ENCODE measurements around the gene DSCAML1.
"Not testable (repeated sequence)": the region's sequence is repeated elsewhere in the genome, so short reads cannot be mapped to it uniquely, and the experiment has no call there.

The DSCAML1 gene

DNA sequence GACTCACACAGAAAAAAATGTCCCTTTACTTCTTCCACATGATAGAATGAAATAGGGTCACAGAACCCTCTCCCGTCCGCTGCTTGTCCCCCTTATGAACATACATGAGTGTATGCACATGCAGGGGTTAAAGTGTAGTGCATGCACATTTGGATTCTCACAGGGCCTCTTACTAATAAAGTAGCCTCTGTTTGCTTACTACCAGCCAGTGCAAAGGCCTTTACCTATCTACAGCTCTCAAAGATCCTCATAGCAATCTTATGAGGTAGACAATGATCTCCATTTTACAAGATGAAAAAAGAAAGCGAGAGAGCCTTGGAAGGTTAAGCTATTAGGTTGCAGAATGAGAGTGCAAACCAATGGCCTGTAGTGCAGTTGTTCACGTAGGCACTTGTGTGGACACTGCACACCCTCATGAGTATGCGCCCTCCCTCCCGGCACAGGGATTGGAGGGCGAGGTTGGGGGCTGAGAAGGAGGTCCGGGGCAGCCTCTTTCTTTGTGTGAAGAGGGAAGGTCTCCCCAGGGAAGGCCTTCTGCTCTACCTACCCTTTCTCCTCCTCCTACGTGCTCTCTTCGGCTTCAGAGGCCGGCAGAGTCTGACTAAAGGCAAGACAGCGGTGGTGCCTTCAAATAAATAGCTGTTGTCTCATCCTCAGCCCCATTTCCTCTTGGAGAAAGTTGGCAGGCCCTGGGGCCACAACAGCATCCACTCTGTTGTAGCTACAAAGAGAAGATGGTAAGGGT lies 378.1 kb downstream of the DSCAML1 start:
- no peak for DNase-seq

DNA sequence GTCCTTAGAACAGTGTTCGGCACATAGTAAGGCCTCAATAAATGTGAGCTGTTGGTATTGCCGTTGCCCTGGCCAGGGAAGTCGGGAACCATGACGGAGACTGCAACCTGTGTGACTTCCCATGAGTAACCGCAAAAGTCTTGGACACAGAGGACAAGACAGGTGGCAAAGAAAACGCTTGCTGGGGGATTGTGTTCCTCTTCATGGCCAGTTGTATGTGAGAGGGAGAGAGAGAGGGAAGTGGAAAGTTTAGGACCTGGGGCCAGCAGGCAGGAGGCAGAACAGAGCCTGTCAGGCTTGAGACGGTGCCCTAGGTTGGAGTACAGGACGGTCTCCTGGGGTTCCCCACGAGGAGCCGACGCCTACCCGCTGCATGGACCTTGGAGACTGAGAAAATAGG lies 379.2 kb downstream of the DSCAML1 start:
- no peak for DNase-seq

DNA sequence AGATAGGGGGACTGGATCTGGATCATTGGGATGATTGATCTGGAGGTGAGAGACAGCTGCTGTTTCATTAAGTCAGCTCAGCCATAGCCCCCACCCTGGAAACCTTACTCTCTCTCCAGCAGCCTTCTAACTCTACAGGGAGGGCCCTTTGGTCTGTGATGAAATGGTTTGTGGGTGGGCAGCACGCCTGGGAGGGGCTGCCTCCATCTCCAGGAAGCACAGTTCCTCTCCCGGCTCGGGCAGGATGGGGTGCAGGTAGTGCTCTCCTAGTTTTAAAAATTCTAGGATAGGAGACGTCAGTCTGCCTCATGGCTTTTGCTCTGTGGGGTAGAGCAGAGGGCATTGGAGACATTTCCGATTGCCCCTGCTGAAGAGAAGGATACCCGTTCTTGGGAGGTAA lies 379.7 kb downstream of the DSCAML1 start:
- DNase-seq, result no peak

DNA sequence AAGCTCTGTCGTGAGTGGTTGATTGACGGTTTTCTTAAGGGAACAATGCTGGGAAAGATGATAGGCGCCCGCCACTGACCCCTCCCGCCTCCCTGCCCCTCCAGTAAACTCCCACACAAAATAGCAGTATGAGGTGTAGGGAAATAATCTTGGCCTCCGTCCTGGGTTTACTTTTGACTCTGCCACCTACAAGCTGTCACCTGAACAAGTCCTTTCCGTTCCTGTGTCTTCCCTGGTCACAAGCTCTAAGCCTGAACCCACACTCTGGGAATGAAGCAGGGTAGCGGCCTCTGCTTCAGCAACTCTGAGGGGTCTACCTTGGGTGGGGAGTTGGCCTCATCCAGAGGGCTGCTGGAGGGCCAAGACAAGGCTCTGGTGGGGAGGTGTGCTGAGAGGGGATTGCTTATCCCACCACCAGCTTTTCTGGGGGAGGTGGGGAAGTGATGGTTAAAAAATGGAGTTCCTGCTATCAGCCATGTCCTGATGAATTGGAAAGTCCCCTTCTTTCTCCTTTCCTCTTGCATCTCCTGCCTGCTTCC lies 381.6 kb downstream of the DSCAML1 start:
- no peak for DNase-seq

DNA sequence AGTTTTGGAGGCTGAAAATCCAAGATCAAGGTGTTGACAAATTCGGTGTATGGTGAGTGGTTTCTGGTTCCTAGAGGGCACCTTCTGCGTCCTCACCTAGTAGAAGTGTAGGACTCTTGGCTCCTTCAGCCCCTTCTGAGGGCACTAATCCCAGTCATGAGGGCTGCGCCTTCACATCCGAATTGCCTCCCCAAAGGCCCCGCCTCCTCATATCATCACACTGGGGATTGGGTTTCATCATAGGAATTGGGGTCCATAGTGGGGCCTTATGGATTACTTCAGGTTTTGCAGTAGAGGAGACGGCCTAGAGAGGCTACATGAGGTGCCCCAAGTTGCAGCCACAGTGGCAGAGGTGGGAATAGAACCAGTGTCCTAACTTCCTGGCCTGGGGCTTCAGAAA lies 382.3 kb downstream of the DSCAML1 start:
- no peak for DNase-seq

DNA sequence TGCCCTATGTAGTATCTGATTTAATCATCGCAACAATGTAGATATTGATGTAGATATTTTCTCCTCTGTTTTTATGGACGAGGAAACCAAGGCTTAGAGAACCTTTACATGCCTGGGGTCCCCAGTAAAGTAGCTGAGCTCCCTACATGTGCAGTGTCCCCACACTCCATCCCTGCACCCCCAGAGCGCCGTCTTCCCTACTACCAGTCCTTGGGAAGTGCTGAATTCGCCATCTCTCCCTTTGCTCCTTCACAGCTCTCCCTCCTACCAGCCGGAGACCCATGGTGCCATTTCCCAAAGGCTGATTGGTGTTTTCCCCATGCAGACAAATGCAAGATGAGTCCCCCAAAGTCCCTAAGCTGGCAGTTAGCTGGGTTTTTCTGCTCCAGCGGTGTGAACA lies 383.4 kb downstream of the DSCAML1 start:
- no peak for DNase-seq

DNA sequence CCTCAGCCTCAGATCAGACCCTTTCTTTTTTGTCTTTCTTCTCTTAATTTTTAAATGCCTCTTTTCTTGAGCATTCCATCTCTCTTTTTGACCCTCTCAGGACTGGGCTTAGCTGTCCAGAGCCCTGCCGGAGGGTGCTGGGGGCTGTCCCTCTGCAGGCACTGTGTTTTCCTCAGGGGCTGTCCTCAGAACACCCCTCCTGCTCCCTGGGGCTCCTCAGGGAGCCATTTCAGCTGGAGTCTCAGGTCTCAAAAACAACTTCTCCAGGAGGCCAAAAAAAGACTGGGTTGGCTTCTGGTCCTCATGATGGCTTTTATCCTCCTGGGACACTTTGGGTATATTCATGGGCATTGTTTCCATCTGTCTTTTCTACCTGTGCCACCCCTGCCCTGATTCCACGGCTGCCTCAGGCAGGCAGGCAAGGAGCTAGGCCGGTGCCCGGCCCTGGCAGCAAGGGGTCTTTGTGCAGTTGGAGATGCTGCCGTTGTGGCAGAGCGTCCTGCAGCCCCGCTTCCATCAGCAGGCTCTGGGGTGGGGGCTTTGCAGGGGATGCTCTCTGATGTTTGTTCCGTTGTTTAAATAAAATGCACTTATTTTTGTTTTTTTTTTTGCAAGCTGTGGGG lies 384.3 kb downstream of the DSCAML1 start:
- no peak for DNase-seq

- DNase-seq, result no peak
These were observed 384.8 kb downstream of the DSCAML1 start for GRCh38 chr11:117412176-117412575.

GRCh38 chr11:117411736-117412135 lies 385.3 kb downstream of the DSCAML1 start:
- no peak for DNase-seq

GRCh38 chr11:117410861-117411710 lies 385.9 kb downstream of the DSCAML1 start:
- DNase-seq, result no peak

GRCh38 chr11:117410238-117410637 lies 386.8 kb downstream of the DSCAML1 start:
- DNase-seq, result no peak

DNA sequence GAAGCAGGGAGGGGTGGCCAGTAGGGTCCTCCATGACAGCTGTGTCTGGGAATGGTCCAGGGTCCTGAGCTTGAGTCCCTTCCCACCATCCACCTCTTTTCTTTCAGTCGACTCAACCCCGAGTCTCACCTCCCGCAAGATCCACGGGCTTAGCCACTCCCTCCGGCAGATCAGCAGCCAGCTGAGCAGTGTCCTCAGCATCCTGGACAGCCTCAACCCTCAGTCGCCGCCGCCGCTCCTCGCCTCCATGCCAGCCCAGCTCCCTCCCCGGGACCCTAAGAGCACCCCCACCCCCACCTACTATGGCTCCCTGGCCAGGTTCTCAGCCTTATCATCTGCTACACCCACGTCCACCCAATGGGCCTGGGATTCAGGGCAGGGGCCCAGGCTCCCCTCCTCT lies 387.5 kb downstream of the DSCAML1 start:
- DNase-seq, result no peak

GRCh38 chr11:117408356-117408755 lies 388.7 kb downstream of the DSCAML1 start:
- no peak for DNase-seq

DNA sequence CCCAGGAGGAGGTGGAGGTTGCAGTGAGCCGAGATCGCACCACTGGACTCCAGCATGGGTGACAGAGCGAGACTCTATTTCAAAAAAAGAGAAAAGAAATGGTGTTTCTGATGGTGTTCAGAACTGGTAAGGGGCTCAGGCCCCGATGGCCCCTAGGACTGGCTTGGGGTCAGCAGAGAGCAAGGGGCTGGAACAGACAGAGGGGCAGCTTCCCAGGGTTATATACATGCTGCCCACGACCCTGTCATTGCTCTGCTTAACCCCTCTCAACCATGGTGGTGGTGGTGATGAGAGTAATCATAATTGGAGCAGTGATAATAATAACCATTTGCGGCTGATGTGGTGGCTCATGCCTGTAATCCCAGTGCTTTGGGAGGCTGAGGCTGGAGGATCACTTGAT lies 390.0 kb downstream of the DSCAML1 start:
- no peak for DNase-seq

- DNase-seq, result not testable (repeated sequence)
These were observed 391.1 kb downstream of the DSCAML1 start for GRCh38 chr11:117405898-117406297.

DNA sequence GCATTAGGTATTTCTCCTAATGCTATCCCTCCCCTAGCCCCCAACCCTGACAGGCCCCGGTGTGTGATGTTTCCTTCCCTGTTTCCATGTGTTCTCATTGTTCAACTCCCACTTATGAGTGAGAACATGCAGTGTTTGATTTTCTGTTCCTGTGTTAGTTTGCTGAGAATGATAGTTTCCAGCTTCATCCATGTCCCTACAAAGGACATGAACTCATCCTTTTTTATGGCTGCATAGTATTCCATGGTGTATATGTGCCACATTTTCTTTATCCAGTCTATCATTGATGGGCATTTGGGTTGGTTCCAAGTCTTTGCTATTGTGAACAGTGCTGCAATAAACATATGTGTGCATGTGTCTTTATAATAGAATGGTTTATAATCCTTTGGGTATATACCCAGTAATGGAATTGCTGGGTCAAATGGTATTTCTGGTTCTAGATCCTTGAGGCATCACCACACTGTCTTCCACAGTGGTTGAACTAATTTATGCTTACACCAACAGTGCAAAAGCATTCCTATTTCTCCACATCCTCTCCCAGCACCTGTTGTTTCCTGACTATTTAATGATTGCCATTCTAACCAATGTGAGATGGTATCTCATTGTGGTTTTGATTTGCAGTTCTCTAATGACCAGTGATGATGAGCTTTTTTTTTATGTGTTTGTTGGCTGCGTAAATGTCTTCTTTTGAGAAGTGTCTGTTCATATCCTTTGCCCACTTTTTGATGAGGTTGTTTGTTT lies 397.7 kb downstream of the DSCAML1 start:
- not testable (repeated sequence) for DNase-seq

- not testable (repeated sequence) for DNase-seq
These were observed 398.4 kb downstream of the DSCAML1 start for GRCh38 chr11:117398618-117399017.

DNA sequence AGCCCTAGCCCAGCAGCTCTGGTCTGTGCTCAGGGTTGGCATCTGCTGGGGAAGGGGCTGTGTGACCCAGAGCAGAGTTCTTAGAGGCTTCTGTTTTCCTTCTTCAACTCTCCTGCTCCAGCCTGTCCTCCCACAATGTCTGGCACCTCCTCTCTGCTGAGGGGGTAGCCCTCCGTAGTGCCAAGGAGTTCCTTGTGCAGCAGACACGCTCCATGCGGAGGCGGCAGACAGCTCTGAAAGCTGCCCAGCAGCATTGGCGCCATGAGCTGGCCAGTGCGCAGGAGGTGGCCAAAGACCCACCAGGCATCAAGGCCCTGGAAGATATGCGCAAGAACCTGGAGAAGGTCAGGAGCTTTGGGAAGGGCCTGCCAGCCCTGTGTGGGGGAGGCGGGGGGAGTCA lies 400.0 kb downstream of the DSCAML1 start:
- DNase-seq, result no peak

DNA sequence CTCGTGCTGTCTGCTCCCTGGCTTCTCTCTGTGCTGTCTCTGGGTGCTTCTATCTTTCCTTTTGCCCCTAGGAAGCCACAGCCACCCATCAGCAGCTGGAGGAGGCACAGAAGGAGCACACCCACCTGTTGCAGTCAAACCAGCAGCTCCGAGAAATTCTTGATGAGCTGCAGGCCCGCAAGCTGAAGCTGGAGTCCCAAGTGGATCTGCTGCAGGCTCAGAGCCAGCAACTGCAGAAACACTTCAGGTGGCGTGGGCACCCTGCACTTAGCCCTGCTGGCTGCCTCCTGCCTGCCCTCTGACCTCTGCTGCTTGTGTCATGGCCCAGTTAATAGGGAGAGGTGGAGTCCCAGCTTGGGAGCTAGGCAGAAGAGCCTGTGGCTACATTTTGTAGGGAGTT lies 401.5 kb downstream of the DSCAML1 start:
- no peak for DNase-seq

DNA sequence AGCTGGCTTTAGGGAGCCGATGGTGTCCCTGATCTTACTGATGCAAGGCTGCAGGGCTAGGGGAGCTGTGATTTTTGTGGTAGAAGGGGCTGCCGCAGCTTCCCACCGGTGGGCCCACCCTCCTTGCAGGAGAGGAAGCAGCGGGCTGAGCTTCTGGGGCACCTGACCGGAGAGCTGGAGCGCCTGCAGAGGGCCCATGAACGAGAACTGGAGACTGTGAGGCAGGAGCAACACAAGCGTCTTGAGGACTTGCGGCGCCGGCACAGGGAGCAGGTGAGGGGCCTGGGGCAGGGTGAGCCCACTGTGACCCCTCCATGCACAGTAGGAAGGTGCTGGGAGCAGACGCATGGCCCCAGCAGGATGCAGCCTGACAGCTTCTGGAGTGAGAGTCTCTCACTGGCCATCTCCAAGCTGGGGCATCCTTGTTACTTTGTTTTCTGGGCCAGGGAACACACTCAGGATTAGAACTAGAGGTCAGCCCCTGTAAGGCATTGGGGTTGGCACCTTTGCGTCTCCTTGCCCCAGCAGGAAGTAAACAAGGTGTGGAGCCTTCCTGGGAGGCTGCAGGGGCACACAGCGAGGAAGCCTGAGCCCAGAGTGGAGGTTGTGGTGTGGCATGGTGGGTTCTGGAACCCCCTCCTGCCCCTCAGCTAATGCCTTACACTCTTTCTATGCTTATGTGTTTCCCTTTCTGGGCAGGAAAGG lies 402.6 kb downstream of the DSCAML1 start:
- no peak for DNase-seq

DNA sequence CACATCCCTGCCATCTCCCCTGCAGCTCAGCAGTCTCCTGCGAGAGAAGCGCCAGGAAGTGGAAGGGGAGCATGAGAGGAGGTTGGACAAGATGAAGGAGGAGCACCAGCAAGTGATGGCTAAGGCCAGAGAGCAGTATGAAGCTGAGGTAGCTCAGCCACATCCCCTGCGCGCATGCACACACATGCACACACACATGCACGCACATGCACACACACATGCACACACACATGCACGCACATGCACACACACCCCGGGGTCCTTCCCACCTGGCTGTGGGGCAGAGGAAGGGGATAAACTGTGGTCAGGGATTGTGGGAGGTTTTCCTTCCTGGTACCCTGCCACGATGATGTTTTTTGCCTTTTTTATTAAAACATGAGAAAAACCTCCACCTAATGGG lies 404.0 kb downstream of the DSCAML1 start:
- DNase-seq, result no peak
